Right lung (tissue), 10 donors: ENCODE measurements around the gene ADH6. TPM values are rescaled to one million over a fixed set of nuclear protein-coding genes. Genes with fewer than 3 reads are reported as not detected.
"Not testable (repeated sequence)": the region's sequence is repeated elsewhere in the genome, so short reads cannot be mapped to it uniquely, and the experiment has no call there.

Source experiments
- DNase-seq, 2 donors: peaks; one replicate each; pipeline ENCODE4 v3.0.0-alpha.2; 2013
- long read RNA-seq, 8 donors: transcript quantifications; one replicate each; lab custom pipeline, GENCODE V29; 2026
- polyA plus RNA-seq, 5 donors: library from polyadenylated mRNA; unstranded; fragments of 120-200 nt; gene quantifications; one replicate each; pipeline versions ENCODE4 v1.2.1 to v1.2.3, GENCODE V29; 2013; ENCODE audit warnings: inconsistent platforms in 1 of 5, low replicate concordance in 1 of 5; ENCODE audit not compliant: insufficient read length in 5 of 5, insufficient read depth in 1 of 5

ADH6 gene
- polyA plus RNA-seq = 10 to 100 TPM in 4 of 5 donors, 1 to 10 TPM in 1; 9.0 to 24.9 (median 14.1) TPM
- long read RNA-seq, donor 1, partial matches to known transcripts = 0 of 2 reads
- long read RNA-seq, donor 1, other reads (novel, unspliced or antisense) = 0 of 2 reads
- long read RNA-seq, donor 2, partial matches to known transcripts = 0 of 1 reads
- long read RNA-seq, donor 2, other reads (novel, unspliced or antisense) = 0 of 1 reads
- long read RNA-seq, donor 3, partial matches to known transcripts = 0 of 1 reads
- long read RNA-seq, donor 3, other reads (novel, unspliced or antisense) = 0 of 1 reads
- long read RNA-seq, donor 4, partial matches to known transcripts = 0 of 3 reads
- long read RNA-seq, donor 4, other reads (novel, unspliced or antisense) = 0 of 3 reads
- long read RNA-seq, donor 5, partial matches to known transcripts = 0 of 2 reads
- long read RNA-seq, donor 5, other reads (novel, unspliced or antisense) = 0 of 2 reads
- long read RNA-seq, donor 6, partial matches to known transcripts = 0 of 1 reads
- long read RNA-seq, donor 6, other reads (novel, unspliced or antisense) = 0 of 1 reads
- long read RNA-seq, donor 7 = 0 reads
- long read RNA-seq, donor 8, partial matches to known transcripts = 0 of 3 reads
- long read RNA-seq, donor 8, other reads (novel, unspliced or antisense) = 0 of 3 reads

GRCh38 chr4:99219072-99219471 lies at the start of gene ADH6:
TSS of gene ADH6 (minus strand) at chr4:99219246. CDS start at chr4:99219152, 94 bp downstream.
- DNase-seq = no peak

DNA sequence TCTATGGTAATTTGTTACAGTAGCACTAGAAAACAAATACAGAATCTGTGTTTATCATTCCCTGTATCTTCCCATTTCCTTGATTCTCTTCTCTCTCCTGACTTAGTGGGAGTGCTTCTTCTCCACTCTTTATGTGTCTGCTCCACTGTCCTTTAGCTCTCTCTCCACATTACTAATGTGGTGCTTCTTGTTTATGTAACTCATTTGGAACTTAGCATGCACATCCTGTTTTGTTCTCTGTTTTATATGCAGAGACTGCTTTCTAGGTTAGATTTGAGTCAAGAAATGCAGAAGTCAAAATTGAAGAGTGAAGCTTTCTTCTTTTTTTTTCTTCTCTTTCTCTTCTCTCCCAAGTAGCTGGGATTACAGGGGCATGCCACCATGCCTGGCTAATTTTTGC lies 45.9 kb upstream of the ADH6 start:
- no peak for DNase-seq

GRCh38 chr4:99252746-99253145 lies 33.7 kb upstream of the ADH6 start:
- no peak for DNase-seq

GRCh38 chr4:99248714-99249113 lies 29.7 kb upstream of the ADH6 start:
- no peak for DNase-seq

DNA sequence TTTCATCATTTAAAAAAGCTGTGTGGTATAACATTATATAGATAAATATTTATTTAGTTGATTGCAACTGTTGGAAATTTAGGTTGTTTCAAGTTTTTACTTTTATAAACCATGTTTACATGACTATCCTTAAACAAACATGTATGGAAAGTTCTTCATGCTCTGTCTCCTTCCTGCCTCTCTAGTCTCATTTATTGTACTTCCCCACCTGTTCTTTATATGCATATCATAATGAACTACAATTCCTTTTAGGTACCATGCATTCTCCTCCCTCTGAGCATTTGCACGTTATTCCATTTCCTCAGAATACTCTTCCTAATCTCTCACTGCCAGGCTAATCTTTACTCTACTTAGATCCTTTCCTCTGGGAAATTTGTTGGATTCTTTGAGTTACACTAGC lies 16.9 kb upstream of the ADH6 start:
- DNase-seq = no peak

GRCh38 chr4:99234331-99235010 lies 15.4 kb upstream of the ADH6 start:
- no peak for DNase-seq

GRCh38 chr4:99233397-99233796 lies 14.4 kb upstream of the ADH6 start:
- DNase-seq = not testable (repeated sequence)

- DNase-seq = not testable (repeated sequence)
These were observed 9.7 kb upstream of the ADH6 start for GRCh38 chr4:99228706-99229105.

- DNase-seq = not testable (repeated sequence)
These were observed 8.6 kb upstream of the ADH6 start for GRCh38 chr4:99227646-99228045.

GRCh38 chr4:99221980-99222379 lies 2.9 kb upstream of the ADH6 start:
- DNase-seq = peak; percentile 45 to 61

DNA sequence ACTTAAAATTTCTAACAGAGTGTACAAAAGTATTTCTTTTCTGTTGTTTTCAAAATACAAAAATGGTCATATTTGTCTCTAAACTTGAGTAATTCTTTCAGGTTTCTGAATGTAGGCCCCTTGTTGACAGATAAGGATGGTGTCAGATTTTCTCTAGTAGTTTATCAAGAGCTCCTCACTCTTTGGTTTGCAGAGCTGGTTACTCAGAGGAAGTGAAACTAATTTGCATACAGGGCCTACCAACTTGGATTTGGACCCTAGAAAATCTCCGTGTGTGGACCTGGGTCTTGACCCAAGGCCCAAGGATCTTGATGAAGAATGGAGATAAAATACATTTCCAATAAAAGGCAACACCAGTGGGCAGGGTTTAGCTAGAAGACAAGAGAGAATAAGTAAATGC lies 433 bp upstream of the ADH6 start:
- DNase-seq = no peak

GRCh38 chr4:99215521-99215920 lies 3.5 kb downstream of the ADH6 start:
- no peak for DNase-seq

GRCh38 chr4:99210789-99211188 lies 8.3 kb downstream of the ADH6 start:
- no peak for DNase-seq

DNA sequence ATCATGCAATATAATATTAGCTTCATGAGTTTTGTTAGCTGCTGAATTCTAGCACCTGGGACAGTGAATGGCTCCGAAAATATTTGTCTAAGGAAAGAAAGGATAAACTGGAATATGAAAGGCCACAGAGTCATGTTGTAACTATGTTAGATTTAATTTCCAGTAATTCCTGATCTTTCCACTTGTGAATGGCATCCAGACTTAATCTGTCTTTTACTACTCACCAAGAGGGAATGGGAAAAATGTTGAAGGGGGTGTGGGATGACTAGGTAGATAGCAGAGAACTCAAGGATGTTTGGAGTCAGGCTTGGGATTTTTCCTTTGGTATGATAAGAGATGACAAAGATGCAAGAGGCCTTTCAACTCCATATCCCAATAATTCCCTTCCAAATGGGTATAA lies 9.4 kb downstream of the ADH6 start:
- DNase-seq = no peak

- no peak for DNase-seq
These were observed 10.3 kb downstream of the ADH6 start for GRCh38 chr4:99208719-99209075.

DNA sequence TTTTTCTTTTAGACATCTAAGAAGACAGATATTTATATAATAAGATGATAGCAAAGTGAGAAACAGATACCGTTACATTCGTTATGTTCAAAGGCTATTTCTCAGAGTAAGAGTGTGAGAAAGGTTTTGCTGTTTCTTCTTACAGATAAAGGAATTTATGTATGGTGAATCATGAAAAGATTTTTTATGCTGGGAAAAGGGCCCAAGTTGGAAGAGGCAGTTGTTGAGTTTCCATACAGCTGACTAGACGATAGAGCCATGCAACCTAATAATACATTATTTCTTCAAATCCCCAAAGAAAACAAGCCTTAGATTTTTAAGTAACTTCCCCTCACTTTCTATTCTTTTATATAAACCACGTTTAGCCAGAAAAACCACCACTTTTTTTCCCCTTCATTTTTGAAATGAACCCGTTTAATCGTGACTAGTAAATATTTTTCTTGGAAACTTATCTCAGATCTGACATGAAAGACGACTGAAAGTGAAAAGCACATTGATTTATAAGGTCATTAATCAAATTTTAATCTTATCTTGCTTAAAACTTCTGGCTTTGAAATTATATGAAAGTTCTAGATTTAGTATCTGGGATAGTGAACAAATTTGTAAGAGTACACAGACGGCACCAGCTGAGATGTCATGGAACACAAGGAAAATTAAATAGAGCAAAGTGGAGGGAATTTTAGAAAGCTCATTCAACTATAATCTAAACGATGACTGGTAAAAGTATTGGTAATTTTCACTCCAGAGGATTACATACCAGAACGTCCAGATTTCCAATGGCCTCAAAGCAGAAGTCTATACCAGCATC lies 10.9 kb downstream of the ADH6 start:
- no peak for DNase-seq

- no peak for DNase-seq
These were observed 11.8 kb downstream of the ADH6 start for GRCh38 chr4:99207069-99207743.

GRCh38 chr4:99205153-99205979 lies 13.7 kb downstream of the ADH6 start:
- DNase-seq = peak; percentile 74 to 81

GRCh38 chr4:99202536-99202935 lies 16.5 kb downstream of the ADH6 start:
- DNase-seq = peak; percentile 63 to 71

DNA sequence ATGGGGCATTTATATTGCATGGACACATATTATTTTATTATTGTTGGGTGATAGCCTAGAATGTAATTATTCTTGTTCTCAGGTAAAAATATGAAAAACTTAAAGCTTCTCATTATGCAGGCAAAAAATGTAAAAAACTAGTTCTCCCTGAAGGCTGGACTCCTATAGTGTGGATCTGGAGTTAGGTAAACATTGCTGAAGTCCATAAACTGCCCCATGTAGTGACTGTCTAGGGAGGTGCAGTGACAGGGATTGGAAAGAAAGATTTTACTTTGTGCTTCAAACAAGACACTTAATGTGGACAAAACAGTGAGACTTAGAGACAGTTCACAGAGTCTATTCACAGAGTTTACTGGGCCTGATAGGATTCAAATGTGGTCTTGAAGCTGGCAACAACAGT lies 17.0 kb downstream of the ADH6 start:
- DNase-seq = no peak
